ENCODE results near the gene PSMG2.
A peak's percentile ranks its signal among the peaks of the same experiment; 100 is the strongest.

PSMG2 gene

GRCh38 chr18:12694032-12694431 lies 8.8 kb upstream of the PSMG2 start:
- no peak overlapping the region for H3K4ac ChIP-seq (ENCODE audit: low read depth, low read length)
- no peaks in the 10 kb centered on the region for H3K27me3 ChIP-seq (ENCODE audit: insufficient read depth, low read length)
- H4K12ac ChIP-seq (ENCODE audit: low read depth, low read length): no peak overlapping the region
- H3K79me2 ChIP-seq (ENCODE audit: control insufficient read depth, insufficient read depth, low read length, poor library complexity): no peaks in the 10 kb centered on the region
- no peaks in the 10 kb centered on the region for H3K9me3 ChIP-seq (ENCODE audit: insufficient read depth, low read depth, low read length)
- no CpG with 5 or more reads among the region's 2 CpGs for WGBS (ENCODE audit: extremely low coverage, insufficient coverage, insufficient read length)
- no peak overlapping the region for H2AFZ ChIP-seq (ENCODE audit: insufficient read depth, low read length, poor library complexity)
- H3K4me2 ChIP-seq (ENCODE audit: low read length): no peak overlapping the region
- H3K9ac ChIP-seq (ENCODE audit: low read length): no peak overlapping the region
- no peak overlapping the region for H3K27ac ChIP-seq (ENCODE audit: low read depth, low read length)
- no peaks in the 10 kb centered on the region for H3K4me1 ChIP-seq (ENCODE audit: control insufficient read depth in 1 of 2, insufficient read depth in 2 of 2, low read length in 2 of 2)
- H3K14ac ChIP-seq (ENCODE audit: low read length): no peak overlapping the region
- H3K18ac ChIP-seq (ENCODE audit: low read length): no peak overlapping the region
- H2AK5ac ChIP-seq (ENCODE audit: low read length): no peak overlapping the region
- H2BK12ac ChIP-seq (ENCODE audit: low read length): no peak overlapping the region
- no peak overlapping the region for H4K91ac ChIP-seq (ENCODE audit: low read depth, low read length)
- H3K23ac ChIP-seq (ENCODE audit: low read length): no peak overlapping the region
- H2BK5ac ChIP-seq (ENCODE audit: low read depth, low read length, poor library complexity): no peak overlapping the region
- peak; percentile 28 to 49 for DNase-seq
- H3K79me1 ChIP-seq (ENCODE audit: low read length): no peaks in the 10 kb centered on the region
- no peak overlapping the region for H3K4me3 ChIP-seq (ENCODE audit: low read depth, low read length)
- peaks cover 3 to 4% of the 10 kb centered on the region in 2 experiments for H3K36me3 ChIP-seq (ENCODE audit: control insufficient read depth in 1 of 2, insufficient read depth in 2 of 2, low read length in 2 of 2)
- no peak overlapping the region for H4K8ac ChIP-seq (ENCODE audit: low read depth, low read length)
- no peak overlapping the region for H2BK120ac ChIP-seq (ENCODE audit: insufficient read depth, low read length, poor library complexity)

GRCh38 chr18:12699747-12700146 lies 3.1 kb upstream of the PSMG2 start:
- H2BK120ac ChIP-seq (ENCODE audit: insufficient read depth, low read length, poor library complexity): no peak overlapping the region
- H2AK5ac ChIP-seq (ENCODE audit: low read length): no peak overlapping the region
- H4K12ac ChIP-seq (ENCODE audit: low read depth, low read length): no peak overlapping the region
- peaks cover 1 to 2% of the 10 kb centered on the region in 2 experiments for H3K36me3 ChIP-seq (ENCODE audit: control insufficient read depth in 1 of 2, insufficient read depth in 2 of 2, low read length in 2 of 2)
- no peak overlapping the region for H4K91ac ChIP-seq (ENCODE audit: low read depth, low read length)
- no peak overlapping the region for H2BK12ac ChIP-seq (ENCODE audit: low read length)
- no peak overlapping the region for H3K23ac ChIP-seq (ENCODE audit: low read length)
- H2AFZ ChIP-seq (ENCODE audit: insufficient read depth, low read length, poor library complexity): no peak overlapping the region
- no peak overlapping the region for H3K4ac ChIP-seq (ENCODE audit: low read depth, low read length)
- H3K4me3 ChIP-seq (ENCODE audit: low read depth, low read length): no peak overlapping the region
- H3K27ac ChIP-seq (ENCODE audit: low read depth, low read length): no peak overlapping the region
- DNase-seq: no peak
- H3K18ac ChIP-seq (ENCODE audit: low read length): no peak overlapping the region
- H3K4me2 ChIP-seq (ENCODE audit: low read length): no peak overlapping the region
- no peak overlapping the region for H4K8ac ChIP-seq (ENCODE audit: low read depth, low read length)
- no peaks in the 10 kb centered on the region for H3K9me3 ChIP-seq (ENCODE audit: insufficient read depth, low read depth, low read length)
- no peak overlapping the region for H3K9ac ChIP-seq (ENCODE audit: low read length)
- no peak overlapping the region for H2BK5ac ChIP-seq (ENCODE audit: low read depth, low read length, poor library complexity)
- H3K14ac ChIP-seq (ENCODE audit: low read length): no peak overlapping the region
- no CpG with 5 or more reads among the region's 2 CpGs for WGBS (ENCODE audit: extremely low coverage, insufficient coverage, insufficient read length)
- H3K27me3 ChIP-seq (ENCODE audit: insufficient read depth, low read length): no peaks in the 10 kb centered on the region
- peaks cover 13% of the 10 kb centered on the region for H3K79me2 ChIP-seq (ENCODE audit: control insufficient read depth, insufficient read depth, low read length, poor library complexity)
- peaks cover 5 to 7% of the 10 kb centered on the region in 2 experiments for H3K4me1 ChIP-seq (ENCODE audit: control insufficient read depth in 1 of 2, insufficient read depth in 2 of 2, low read length in 2 of 2)
- H3K79me1 ChIP-seq (ENCODE audit: low read length): peaks cover 10% of the 10 kb centered on the region

- H2BK5ac ChIP-seq (ENCODE audit: low read depth, low read length, poor library complexity): no peak overlapping the region
- H3K27ac ChIP-seq (ENCODE audit: low read depth, low read length): no peak overlapping the region
- peak overlapping the region; percentile 84 for H3K4me2 ChIP-seq (ENCODE audit: low read length)
- no peak overlapping the region for H2AK5ac ChIP-seq (ENCODE audit: low read length)
- no peak overlapping the region for H4K12ac ChIP-seq (ENCODE audit: low read depth, low read length)
- no peak overlapping the region for H2BK120ac ChIP-seq (ENCODE audit: insufficient read depth, low read length, poor library complexity)
- H3K9me3 ChIP-seq (ENCODE audit: insufficient read depth, low read depth, low read length): no peaks in the 10 kb centered on the region
- peaks cover 5 to 7% of the 10 kb centered on the region in 2 experiments for H3K4me1 ChIP-seq (ENCODE audit: control insufficient read depth in 1 of 2, insufficient read depth in 2 of 2, low read length in 2 of 2)
- H3K36me3 ChIP-seq (ENCODE audit: control insufficient read depth in 1 of 2, insufficient read depth in 2 of 2, low read length in 2 of 2): peaks cover 1 to 2% of the 10 kb centered on the region in 2 experiments
- H3K4ac ChIP-seq (ENCODE audit: low read depth, low read length): no peak overlapping the region
- WGBS (ENCODE audit: extremely low coverage, insufficient coverage, insufficient read length): no CpG with 5 or more reads among the region's 3 CpGs
- H3K9ac ChIP-seq (ENCODE audit: low read length): no peak overlapping the region
- H4K8ac ChIP-seq (ENCODE audit: low read depth, low read length): no peak overlapping the region
- DNase-seq: peak in 1 of 2 donors; percentile 64
- H3K14ac ChIP-seq (ENCODE audit: low read length): no peak overlapping the region
- H3K23ac ChIP-seq (ENCODE audit: low read length): no peak overlapping the region
- H3K18ac ChIP-seq (ENCODE audit: low read length): no peak overlapping the region
- no peaks in the 10 kb centered on the region for H3K27me3 ChIP-seq (ENCODE audit: insufficient read depth, low read length)
- H3K4me3 ChIP-seq (ENCODE audit: low read depth, low read length): no peak overlapping the region
- H3K79me2 ChIP-seq (ENCODE audit: control insufficient read depth, insufficient read depth, low read length, poor library complexity): peaks cover 13% of the 10 kb centered on the region
- H4K91ac ChIP-seq (ENCODE audit: low read depth, low read length): no peak overlapping the region
- no peak overlapping the region for H2AFZ ChIP-seq (ENCODE audit: insufficient read depth, low read length, poor library complexity)
- H2BK12ac ChIP-seq (ENCODE audit: low read length): no peak overlapping the region
- H3K79me1 ChIP-seq (ENCODE audit: low read length): peaks cover 10% of the 10 kb centered on the region
These were observed 1.7 kb upstream of the PSMG2 start for GRCh38 chr18:12701161-12701560.

- H4K8ac ChIP-seq (ENCODE audit: low read depth, low read length): peak overlapping the region; percentile 100
- H3K27me3 ChIP-seq (ENCODE audit: insufficient read depth, low read length): no peaks in the 10 kb centered on the region
- H4K12ac ChIP-seq (ENCODE audit: low read depth, low read length): peak overlapping the region; percentile 100
- no peak overlapping the region for H3K23ac ChIP-seq (ENCODE audit: low read length)
- WGBS (ENCODE audit: extremely low coverage, insufficient coverage, insufficient read length): no CpG with 5 or more reads among the region's 28 CpGs
- peaks cover 10% of the 10 kb centered on the region for H3K79me1 ChIP-seq (ENCODE audit: low read length)
- peak overlapping the region; percentile 100 for H2BK120ac ChIP-seq (ENCODE audit: insufficient read depth, low read length, poor library complexity)
- peak overlapping the region; percentile 96 for H3K9ac ChIP-seq (ENCODE audit: low read length)
- H4K91ac ChIP-seq (ENCODE audit: low read depth, low read length): peak overlapping the region; percentile 99
- peak overlapping the region; percentile 50 for H3K27ac ChIP-seq (ENCODE audit: low read depth, low read length)
- H3K4ac ChIP-seq (ENCODE audit: low read depth, low read length): peak overlapping the region; percentile 99
- H3K4me1 ChIP-seq (ENCODE audit: control insufficient read depth in 1 of 2, insufficient read depth in 2 of 2, low read length in 2 of 2): peaks cover 5 to 7% of the 10 kb centered on the region in 2 experiments
- no peaks in the 10 kb centered on the region for H3K9me3 ChIP-seq (ENCODE audit: insufficient read depth, low read depth, low read length)
- peaks cover 13% of the 10 kb centered on the region for H3K79me2 ChIP-seq (ENCODE audit: control insufficient read depth, insufficient read depth, low read length, poor library complexity)
- peak overlapping the region; percentile 99 for H3K18ac ChIP-seq (ENCODE audit: low read length)
- H3K4me3 ChIP-seq (ENCODE audit: low read depth, low read length): peak overlapping the region; percentile 93
- peaks cover 7% of the 10 kb centered on the region in 2 experiments for H3K36me3 ChIP-seq (ENCODE audit: control insufficient read depth in 1 of 2, insufficient read depth in 2 of 2, low read length in 2 of 2)
- peak overlapping the region; percentile 99 for H3K14ac ChIP-seq (ENCODE audit: low read length)
- H2AFZ ChIP-seq (ENCODE audit: insufficient read depth, low read length, poor library complexity): peak overlapping the region; percentile 64
- H2BK5ac ChIP-seq (ENCODE audit: low read depth, low read length, poor library complexity): peak overlapping the region; percentile 100
- peak overlapping the region; percentile 84 for H3K4me2 ChIP-seq (ENCODE audit: low read length)
- H2AK5ac ChIP-seq (ENCODE audit: low read length): peak overlapping the region; percentile 95
- H2BK12ac ChIP-seq (ENCODE audit: low read length): peak overlapping the region; percentile 66
- no peak for DNase-seq
These were observed 290 bp downstream of the PSMG2 start for GRCh38 chr18:12703096-12703567.

All from trophoblast cell (in vitro differentiated cells and primary cell).